ENCODE measurements around the gene IQSEC1.

The IQSEC1 gene

DNA sequence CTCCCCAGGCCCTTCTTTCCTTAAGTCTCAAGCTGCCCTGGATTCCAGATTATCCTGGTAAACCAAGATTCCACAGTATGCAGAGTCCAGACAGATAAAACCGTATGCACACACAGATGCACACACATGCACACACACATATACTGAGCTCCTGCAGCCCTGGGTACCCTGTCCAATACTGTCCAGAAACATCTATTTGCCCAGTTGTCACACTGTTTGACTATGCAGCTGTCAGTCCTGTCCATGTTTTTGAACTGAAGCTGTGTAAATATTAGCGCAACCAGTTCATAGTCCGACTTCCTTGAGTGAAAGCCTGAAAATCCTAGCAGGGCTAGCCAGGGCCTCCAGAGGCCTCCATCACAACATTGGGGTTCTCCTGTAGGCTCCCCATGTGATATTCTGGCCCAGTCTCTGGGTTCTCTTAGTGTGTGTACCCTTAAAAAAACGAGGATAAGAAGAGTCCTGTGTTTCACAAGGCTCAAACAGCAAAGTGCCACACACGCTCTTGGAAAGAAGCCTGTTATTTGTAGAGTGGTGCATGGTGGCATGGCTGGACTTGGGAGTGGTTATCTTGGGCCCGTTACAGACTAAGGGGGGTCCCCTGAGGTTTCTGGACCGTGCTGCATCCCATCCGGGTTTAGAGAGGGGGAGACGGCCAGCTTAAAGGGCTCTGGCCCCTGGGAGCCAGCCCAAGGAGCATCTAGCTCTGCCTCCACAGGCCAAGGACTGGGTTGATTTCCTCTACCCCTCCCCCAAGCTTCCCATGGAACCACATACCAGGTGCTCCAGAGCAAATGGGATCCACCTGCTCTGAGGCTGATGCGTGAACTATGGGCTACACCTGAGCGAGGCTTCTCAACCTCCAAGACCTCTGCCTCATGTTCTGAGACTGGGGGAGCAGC is 108.3 kb downstream of the IQSEC1 start:
- DNase-seq: no peak

DNA sequence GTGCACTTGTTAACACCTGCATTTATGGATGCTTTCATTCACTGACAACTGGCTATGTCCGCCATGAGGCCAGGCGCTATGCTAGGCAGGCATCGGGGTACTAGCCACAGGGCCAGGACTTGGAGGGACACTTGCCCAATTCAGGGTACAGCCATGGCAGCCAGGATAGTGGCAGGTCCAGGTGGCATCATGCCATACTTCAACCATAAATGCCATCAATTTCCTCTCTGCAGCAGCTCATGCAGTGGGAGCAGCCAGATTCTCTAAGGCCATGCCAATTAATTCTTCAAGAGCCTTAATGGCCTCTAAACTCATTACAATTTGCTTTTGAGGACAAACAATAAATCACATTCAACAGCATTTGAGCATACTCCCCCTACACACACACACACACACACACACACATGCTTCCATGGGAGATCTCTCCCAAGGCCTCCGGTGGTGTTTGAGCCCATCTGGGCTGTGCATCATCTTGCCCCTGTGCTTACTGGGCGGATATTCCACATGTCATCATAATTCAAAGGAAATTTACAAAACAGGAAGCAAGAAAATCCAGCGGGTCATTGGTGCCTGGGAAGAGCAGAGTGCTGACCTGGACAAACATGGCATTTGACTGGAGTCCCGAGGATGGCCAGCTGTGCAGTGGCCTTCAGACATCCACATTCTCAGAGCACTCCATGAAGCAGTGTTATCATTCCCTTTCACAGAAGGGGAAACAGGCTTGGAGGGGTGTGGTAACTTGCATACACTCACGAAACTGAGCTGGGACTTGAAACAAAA is 109.1 kb downstream of the IQSEC1 start:
- DNase-seq: no peak

DNA sequence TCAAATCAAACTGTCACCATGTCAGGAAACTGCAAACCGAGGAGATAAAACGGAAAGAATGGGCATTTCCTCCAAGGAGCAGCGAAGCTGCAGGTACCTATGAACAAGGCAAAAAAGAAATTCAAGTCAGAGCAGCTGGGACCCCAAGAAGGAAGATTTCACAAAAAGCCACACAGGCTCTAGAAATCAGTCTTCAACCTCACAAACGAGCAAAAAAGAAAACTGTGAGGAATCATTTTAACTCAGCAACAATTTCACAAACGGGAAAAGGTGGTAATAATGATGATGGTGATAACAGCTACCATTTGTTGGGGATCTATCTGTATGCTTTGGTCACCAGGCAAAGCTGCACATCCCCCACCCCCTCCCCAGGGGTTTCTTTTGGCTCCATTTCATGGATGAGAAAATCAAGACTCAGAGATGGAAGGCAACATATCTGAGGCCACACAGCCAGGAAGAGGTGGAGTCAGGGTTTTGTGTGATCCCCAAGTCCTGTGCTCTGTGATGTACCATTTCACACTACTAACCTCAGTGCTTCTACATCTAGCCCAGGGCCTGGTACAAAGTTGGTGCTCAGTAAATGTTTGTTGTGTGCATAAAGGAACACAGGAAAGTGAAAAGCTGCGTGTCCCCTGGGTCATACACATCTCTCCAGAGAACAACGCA is 109.9 kb downstream of the IQSEC1 start:
- DNase-seq: no peak

DNA sequence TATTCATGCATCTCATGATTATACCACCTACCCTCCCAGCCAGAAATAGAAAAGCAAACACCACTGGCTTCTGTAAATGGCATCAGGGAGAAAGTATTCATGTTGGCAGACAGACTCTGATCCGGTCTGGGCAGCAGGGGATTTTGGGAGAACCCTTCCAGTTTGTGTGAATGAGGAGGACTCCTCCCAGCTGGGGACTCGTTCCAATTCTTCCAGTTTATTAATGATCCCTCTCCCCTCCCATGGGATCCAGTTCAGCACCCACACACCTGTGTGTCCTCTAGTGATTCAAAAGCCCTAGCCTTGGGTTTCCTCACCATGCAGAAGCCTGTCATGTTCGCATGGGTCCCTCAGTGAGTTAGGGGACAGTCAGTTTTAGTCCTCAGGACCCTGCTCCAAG is 110.9 kb downstream of the IQSEC1 start:
- no peak for DNase-seq

DNA sequence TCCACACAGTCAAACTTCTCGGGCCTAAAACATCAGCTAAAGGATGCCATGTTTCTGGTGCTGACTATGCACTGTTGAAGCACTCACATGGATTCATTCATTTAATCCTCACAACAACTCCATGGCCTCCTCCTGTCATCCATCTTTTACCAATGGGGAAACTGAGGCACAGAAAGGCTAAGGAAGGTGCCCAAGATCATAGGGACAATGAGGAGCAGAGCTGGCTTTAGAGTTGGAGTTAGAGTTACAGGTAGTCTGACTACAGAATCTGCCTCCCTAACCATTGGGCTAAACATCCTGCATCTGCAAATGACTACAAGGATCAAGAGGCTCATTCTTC is 111.6 kb downstream of the IQSEC1 start:
- no peak for DNase-seq

DNA sequence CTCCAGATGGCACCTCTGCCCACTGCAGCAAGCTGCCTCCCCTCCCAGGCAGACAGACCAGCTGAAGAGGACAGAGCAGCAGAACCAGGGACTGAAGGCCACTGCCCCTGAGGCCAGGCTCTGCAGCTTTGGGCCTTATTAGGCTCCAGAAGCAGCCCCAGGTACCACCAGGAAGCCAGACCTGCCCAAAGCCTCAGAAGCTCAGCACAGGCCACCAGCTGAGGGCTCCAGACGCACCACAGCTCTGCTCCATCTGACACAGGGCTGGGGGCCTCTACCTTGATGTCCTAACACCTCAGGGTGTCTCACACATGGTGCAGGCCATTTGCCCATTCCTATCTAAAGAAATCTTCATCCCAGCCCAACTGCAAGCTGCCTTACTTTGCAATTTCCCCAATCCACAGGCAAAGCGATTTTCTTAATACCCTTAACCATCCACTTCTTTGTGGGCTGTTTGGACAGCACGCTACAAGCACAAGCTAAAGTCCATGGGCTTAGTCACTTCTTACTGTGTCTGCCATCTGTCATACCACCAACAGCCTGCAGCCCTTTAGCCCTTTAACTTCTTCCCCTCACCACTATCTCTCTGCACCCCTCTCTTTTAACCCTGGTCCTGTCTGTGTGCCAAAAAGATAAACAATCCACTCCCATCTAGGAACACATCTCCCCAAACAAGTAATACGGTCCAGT is 112.1 kb downstream of the IQSEC1 start:
- no peak for DNase-seq

DNA sequence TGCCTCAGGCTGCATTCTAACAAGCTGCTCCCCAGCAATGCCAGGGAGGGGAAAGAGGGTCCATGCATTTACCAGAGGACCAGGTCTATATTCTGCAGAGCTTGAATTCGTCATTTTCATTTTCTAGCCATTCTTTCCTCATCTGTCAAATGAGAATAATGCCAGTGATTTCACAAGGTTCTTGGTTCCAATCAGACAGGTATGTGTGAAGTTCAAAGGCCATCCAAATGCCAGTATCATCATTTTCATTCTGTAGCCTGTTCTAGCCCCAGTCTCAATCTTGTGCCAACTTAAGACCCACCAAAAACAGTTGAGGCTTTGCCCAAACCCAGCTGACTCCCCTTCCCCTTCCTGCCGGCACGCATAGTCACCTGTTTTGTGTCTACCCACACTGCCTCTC is 112.7 kb downstream of the IQSEC1 start:
- no peak for DNase-seq

DNA sequence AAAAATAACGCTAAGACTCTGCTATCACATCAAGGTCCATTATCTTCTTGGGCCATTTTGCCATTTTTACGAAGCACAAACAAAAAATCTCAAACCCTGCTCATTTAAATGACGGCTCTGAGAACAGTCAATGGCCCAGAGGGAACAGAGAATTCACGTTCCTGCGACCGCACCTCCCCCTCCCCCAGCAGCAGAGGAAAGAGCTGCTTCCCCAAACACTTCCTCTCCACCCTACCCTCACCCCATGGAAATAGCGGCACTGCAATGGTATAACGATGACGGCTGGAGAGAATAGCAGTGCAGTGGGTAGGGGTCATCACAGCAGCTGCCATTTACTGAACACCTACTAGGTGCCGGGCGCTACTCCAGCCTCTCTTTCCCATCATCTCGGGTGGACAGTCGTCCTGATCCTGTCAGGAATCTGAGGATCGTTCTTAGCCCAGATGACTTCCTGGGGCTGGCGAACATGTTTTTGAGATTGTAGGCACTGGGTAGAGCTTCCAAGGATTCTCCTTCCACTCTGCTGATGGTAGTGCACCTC is 113.3 kb downstream of the IQSEC1 start:
- no peak for DNase-seq

DNA sequence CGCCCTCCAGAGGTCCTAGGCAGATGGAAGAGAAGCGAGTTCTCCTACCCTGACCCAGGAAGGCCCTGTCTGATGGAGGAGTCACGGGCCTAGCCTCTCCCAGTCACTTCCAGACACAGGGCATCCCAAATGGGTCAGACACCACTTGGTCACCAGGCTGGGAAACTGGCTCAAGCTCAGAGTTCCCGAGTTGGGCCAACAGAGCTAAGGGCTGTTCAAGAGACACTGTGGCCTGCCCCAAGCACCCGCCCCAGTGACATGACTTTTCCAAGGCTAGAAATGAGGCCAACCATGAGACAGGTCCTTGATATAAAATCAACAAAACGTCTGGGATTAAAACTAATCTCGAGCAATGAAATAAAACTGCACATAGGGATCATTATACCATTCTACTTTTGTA is 113.8 kb downstream of the IQSEC1 start:
- no peak for DNase-seq

DNA sequence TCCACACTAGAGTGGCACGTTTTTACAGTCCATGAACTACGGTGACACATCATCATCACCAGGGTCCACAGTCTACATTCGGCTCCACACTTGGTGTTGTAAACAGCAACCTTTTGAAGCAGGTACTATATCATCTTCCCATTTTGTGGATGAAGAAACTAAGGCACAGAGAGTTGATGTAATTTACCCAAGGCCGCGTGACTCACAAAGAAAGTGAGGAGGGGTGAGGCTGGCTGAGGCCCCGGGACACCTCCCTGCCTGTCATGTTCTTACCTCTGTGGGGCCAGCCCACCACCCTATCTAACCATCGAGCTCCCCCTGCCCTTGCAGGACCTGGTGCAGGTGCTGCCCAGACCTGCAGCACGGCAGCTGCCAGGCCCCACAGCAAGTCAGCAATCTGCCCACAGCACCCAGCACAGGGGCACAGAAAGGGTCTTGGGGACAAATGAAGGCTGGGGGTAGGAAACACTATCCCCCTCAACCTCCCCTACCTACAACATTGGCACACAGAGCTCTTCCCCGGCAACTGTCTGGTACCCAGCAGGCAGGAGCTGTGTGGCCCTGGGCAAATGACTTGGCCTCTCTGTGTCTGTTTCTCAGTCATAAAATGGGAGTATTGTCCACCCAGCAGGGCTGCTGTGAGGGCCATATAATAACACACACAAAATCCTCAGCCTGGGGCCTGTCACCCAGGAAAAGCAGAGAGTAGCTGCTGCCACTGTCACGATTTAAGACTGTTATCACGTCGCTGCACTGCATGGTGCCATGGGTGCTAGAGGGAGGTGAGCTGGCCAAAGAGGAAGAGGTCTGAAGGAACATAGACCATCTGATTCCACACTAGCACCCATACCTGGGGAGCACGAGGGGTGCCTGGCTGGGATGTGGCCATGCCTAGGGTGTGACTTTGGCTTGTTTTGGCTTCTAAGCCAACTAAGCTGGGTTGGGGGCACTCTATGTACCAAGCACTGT is 115.1 kb downstream of the IQSEC1 start:
- no peak for DNase-seq

DNA sequence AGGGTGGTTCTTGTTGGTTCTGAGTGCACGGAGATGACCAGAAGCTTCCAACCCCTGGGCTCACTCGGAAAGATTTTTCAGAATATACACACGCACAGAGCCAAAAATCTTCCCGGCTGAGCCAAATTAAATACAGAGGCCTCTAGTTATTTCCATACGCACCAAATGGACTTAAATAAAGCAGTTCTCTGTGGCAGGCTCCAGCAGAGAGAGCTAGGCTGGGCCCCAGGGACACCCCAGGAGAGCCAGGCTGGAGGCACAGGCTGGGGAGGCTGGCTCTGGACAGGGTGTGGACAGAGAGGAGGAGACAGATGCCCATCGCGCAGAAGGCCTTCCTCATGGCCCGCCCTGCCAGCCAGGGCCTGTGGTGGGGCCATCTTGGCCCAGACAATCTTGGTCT is 115.9 kb downstream of the IQSEC1 start:
- DNase-seq: no peak

DNA sequence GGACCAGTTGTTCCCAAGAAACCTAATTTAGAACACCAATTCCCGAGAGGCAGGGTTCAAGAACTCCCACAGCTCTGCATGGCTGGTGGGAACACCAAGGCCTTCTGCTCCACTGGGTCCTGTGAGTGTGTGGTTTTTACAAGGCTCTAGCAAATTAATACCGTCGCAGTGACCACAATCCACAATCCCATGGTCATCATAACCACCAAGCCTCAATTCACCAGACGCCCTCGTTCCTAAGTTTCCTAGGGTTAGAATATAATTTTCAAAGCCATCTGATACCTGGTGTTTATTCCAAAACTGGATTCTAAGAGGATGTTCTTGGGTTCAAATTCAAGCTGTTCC is 116.9 kb downstream of the IQSEC1 start:
- DNase-seq: no peak

DNA sequence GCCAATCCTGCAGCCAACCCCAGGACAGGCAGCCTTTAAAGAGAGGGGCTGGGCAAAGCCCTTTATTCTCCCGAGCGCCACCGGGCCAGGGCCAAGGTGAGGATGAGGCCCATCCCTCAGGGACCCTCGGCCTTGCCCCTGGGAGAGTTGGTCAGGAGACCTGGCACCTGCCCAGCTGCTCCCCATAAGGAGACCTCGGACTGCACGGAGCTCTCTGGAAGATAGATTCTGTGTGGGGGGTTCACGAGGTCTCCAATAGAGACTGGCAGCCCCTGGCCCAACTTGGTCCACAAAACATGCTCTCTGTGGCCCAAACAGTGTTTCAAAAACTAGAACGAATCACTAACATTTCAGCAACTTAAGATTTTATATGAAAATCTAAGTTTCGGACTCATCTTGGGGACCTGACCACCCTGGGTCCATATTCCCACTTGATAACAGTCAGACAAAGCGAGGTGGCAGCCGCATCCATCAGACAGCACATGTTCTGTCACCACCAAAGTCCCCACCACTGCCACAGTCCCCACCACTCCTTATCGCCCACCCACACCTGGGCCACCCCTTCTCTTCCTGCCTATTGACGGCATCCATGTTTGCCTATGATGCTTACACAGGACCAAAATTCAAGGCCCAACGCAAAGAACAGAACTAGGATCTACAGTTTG is 117.4 kb downstream of the IQSEC1 start:
- no peak for DNase-seq

DNA sequence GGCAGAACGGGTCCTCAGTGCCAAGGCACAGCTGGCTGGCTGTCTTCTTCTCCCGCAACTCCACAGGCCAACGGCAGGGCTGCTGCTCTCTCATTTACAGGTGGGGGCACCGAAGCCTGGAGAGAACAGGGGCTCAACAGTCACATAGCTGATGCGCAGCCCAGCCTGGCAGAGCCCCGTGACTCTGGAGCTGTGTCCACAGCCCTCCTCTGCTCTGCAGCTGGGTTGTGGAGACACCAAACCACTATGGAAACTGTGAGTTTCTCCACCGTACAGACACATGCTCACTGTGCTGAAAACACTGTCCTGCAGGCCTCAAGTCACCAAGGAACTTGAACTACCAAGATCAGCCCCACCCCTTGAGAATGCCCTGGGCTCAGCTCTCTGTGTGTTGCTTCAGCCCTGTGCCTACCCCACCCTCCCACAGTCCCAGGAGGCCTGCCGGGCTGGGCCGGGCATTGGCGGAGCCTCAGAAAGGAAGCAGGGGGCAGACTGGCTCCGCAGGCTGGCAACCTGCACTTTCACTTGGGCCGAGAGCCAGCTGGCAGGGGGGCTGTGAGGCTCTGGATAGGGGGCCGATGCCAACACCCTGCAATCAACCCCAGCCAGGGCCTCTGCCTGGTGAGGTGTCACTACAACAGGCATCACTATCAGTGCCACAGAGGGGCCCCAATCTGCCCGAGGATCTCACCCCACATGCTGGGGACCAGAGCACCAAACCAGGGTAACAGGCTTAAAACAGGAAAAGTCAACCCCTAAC is 118.2 kb downstream of the IQSEC1 start:
- DNase-seq: no peak

DNA sequence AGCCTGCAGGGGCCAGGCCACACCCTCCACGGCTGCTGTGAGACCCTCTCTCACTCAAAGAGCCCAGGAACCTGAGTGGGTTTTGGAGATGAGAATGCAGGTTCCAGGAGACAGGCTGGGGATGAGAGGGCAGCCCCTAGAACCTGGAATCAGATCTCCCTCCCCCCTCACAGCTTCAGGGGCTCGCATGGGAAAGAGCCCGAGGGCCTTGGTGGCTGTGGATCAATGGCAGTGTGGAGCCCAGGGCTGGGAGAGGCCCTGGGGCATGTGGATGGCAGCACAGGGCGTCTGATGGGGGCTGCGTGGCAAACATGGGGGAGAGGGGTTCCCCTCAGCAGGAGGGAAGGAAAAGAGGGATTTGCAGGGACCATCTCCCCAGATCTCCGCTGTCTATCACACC is 119.0 kb downstream of the IQSEC1 start:
- no peak for DNase-seq

DNA sequence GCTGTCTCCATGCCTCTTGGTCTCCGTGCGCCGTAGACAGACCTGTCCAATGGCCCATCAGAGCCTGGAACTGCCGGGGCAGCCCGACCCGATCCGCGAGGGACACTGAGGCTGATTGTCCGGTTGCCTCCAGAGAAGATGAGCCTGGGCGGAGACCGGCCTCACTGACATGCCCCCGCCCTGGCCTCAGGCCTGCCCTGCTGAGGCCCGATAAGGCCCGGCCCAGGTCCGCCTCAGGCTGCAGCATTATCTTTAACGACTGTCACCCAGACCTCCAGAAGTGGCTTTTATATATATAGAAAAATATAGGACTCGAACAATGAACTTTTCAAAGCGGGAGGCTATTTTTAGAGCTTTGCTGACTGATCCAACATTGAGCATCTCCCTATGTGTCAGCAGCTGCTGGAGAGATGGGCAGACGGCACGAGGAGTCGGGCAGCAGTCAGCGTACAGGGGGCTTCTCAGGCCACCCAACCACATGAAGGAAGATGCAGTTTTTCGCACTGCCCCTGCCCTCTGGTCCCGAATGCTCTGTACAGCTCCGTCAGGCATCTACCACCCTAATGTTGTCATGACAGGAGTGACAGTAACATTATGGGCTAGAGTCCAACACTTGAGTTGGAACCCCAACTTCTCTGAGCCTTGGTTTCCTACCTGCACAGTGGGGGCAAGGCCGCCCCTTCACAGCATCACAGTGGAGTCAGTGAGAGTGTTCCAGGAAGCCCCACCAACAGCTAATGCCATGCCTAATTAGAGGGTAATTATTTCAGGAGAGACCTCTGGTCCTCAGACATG is 119.8 kb downstream of the IQSEC1 start:
- DNase-seq: no peak

DNA sequence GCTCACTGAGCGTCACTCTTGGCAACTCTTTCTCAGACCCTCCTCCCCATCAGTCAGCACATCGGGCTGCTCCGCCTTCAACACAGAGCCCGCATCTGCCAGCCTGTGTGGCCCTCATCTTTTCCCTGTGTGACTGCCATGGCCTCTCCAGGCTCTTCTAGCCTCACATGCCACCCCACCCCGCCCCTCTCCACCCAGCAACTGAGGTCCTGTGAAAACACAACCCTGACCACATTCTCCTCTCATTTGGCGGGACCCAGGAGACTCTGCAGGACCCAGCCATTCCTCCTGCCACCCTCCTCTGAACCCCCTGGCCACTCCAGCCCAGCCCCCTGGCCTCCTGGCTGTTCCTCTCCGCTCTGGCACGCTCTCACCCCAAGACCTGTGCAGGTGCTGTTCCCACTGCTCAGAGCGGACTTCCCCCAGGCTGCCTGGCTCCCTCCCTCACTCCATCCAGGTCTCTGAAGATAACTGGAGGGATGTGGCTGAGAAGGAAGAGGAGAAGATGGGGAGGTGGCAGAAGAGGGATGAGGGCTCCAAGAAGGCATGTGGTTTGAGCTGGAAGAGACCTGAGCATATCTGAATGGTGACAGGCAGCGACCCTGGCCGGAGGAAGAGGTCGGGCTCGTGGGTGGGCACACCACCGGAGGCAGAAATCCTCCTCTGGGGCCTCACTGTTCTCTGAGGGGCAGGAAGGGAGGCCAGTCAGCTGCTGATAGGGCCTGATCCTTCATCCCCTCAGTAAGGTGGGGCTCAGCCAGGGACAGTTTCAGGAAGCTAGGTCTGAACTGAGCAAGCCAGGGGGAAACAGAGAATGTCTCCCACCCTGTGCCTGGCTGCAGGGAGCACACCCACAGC is 120.7 kb downstream of the IQSEC1 start:
- DNase-seq: no peak
